ENCODE measurements around the gene MMGT1. TPM values are rescaled to one million over a fixed set of nuclear protein-coding genes. Genes with fewer than 3 reads are reported as not detected.
"Not testable (repeated sequence)": the region's sequence is repeated elsewhere in the genome, so short reads cannot be mapped to it uniquely, and the experiment has no call there.

MMGT1 gene
- total RNA-seq, 2 experiments from 2014 or later: 15.5 to 15.6 TPM

- no peaks in the 10 kb centered on the region for H3K27me3 Mint-ChIP-seq
- no peak for DNase-seq
- ChIA-PET CTCF (no interaction called here), POLR2A (no interaction called here)
- intact Hi-C loops (cut with micrococcal nuclease): no loop called here
- ATAC-seq: no peak
- no peak overlapping the region for H3K4me3 Mint-ChIP-seq
- H3K27ac Mint-ChIP-seq: no peak overlapping the region
- no peaks in the 10 kb centered on the region for H3K36me3 Mint-ChIP-seq (ENCODE audit: low read depth)
- H3K9me3 Mint-ChIP-seq: peaks cover 1% of the 10 kb centered on the region
- no peaks in the 10 kb centered on the region for H3K4me1 Mint-ChIP-seq (ENCODE audit: low read depth)
- no peak for TF ChIP-seq CTCF (IDR thresholded peaks at IDR 0.05)
Observed at GRCh38 chrX:135944486-135944885, 29.3 kb downstream of the MMGT1 start.

GRCh38 chrX:135931644-135932487 is 41.9 kb downstream of the MMGT1 start:
- no peak overlapping the region for H3K4me3 Mint-ChIP-seq
- no peaks in the 10 kb centered on the region for H3K4me1 Mint-ChIP-seq (ENCODE audit: low read depth)
- POLR2A ChIA-PET: no interaction called here
- ATAC-seq (peak; percentile 53), DNase-seq (peak; percentile 61)
- no peaks in the 10 kb centered on the region for H3K27me3 Mint-ChIP-seq
- TF ChIP-seq CTCF (IDR thresholded peaks at IDR 0.05): peak; percentile 51
- no peak overlapping the region for H3K27ac Mint-ChIP-seq
- H3K9me3 Mint-ChIP-seq: no peaks in the 10 kb centered on the region
- intact Hi-C loops (cut with micrococcal nuclease): no loop called here
- CTCF ChIA-PET: interaction anchor here (0.7 to 1.3 kb wide), 5 partner anchors 9 to 896 kb away, joined by 3 to 4 read pairs (median 4); no protein-coding TSS in a partner anchor
- H3K36me3 Mint-ChIP-seq (ENCODE audit: low read depth): no peaks in the 10 kb centered on the region

DNA sequence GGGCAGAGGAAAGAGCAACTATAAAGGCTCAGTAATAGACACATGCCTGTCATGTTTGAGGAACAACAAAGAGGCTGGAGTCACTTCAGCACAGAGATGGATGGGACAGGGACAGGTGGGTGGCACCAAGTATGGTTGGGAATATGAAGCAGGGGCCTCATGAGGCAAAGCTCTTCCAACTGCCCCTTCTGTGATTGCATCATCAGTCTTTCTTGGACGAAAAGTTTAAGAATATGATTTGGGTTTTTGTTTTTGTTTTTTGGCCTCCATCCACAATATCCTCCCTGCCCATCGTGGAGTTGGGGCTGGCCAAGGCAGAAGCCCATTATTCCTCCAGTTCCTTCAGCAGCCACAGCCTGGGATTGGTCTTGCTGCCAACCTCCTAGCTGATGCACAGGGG is 45.9 kb downstream of the MMGT1 start:
- H3K4me1 Mint-ChIP-seq (ENCODE audit: low read depth): no peaks in the 10 kb centered on the region
- intact Hi-C loops (cut with micrococcal nuclease): no loop called here
- H3K27me3 Mint-ChIP-seq: no peaks in the 10 kb centered on the region
- no peak overlapping the region for H3K27ac Mint-ChIP-seq
- H3K9me3 Mint-ChIP-seq: no peaks in the 10 kb centered on the region
- no peak for TF ChIP-seq CTCF (IDR thresholded peaks at IDR 0.05)
- DNase-seq (no peak), ATAC-seq (no peak)
- ChIA-PET POLR2A (no interaction called here), CTCF (no interaction called here)
- no peak overlapping the region for H3K4me3 Mint-ChIP-seq
- H3K36me3 Mint-ChIP-seq (ENCODE audit: low read depth): no peaks in the 10 kb centered on the region

- CTCF ChIA-PET: interaction anchor here (1.3 kb wide), 1 partner anchor 9 kb away, joined by 4 read pairs; no protein-coding TSS in a partner anchor
- Mint-ChIP-seq H3K27ac (no peak overlapping the region), H3K4me3 (no peak overlapping the region), H3K4me1 (ENCODE audit: low read depth) (no peaks in the 10 kb centered on the region), H3K27me3 (no peaks in the 10 kb centered on the region), H3K36me3 (ENCODE audit: low read depth) (no peaks in the 10 kb centered on the region), H3K9me3 (no peaks in the 10 kb centered on the region)
- ATAC-seq (no peak), DNase-seq (no peak)
- POLR2A ChIA-PET: no interaction called here
- no peak for TF ChIP-seq CTCF (IDR thresholded peaks at IDR 0.05)
- intact Hi-C loops (cut with micrococcal nuclease): no loop called here
Observed at GRCh38 chrX:135923353-135923752, 50.4 kb downstream of the MMGT1 start.

DNA sequence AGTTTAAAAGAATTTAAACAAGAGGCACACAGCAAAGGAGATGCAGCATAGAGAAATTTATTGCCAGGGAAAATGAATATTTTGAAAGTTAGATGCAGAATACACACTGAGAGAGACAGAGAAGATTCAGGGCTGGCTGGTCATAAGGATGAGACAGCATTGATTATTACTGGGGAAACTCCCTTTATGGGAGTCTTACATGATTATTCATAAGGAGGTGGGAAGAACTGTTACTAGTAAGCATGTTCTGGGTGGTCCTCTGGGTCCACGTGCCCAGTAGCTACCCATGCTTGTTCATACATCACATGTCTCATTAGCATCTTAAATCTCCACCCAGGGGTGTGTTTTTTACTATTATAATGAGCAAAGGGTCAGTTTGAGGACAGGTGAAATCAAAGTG is 53.3 kb downstream of the MMGT1 start:
- H3K36me3 Mint-ChIP-seq (ENCODE audit: low read depth); H3K27ac Mint-ChIP-seq; DNase-seq; ATAC-seq; H3K4me3 Mint-ChIP-seq; CTCF ChIA-PET; intact Hi-C loops (cut with micrococcal nuclease); H3K27me3 Mint-ChIP-seq; H3K9me3 Mint-ChIP-seq; POLR2A ChIA-PET; H3K4me1 Mint-ChIP-seq (ENCODE audit: low read depth): not testable (repeated sequence)
